GM06990 (cell line): Measurements from ENCODE around the gene RTN4RL2.

Experiments
- DNase-seq: peaks from one replicate; pipeline ENCODE4 v3.0.0-alpha.2; 2011; ENCODE audit not compliant: insufficient read length; ENCODE audit errors: extremely low read depth
- H3K27me3 ChIP-seq: replicated peaks from 2 replicates; pipeline ENCODE4 v1.6.0; 2011; ENCODE audit warnings: low read length; ENCODE audit not compliant: control insufficient read depth, insufficient read depth
- H3K36me3 ChIP-seq: 2 replicates; pipeline ENCODE4 v1.5.1; 2011; ENCODE audit warnings: low read length; ENCODE audit not compliant: control insufficient read depth, insufficient read depth
- H3K4me3 ChIP-seq: replicated peaks from 2 replicates; pipeline ENCODE4 v1.5.1; 2011; ENCODE audit warnings: low read depth, mild to moderate bottlenecking, control low read depth, low read length
- TF ChIP-seq, protein P1 (sequence below): IDR thresholded peaks from 2 replicates; pipeline ENCODE4 v1.5.1; 2011; ENCODE audit warnings: low read length, control low read depth, mild to moderate bottlenecking, inconsistent platforms; ENCODE audit not compliant: insufficient read depth, poor library complexity, severe bottlenecking

RTN4RL2 gene

DNA sequence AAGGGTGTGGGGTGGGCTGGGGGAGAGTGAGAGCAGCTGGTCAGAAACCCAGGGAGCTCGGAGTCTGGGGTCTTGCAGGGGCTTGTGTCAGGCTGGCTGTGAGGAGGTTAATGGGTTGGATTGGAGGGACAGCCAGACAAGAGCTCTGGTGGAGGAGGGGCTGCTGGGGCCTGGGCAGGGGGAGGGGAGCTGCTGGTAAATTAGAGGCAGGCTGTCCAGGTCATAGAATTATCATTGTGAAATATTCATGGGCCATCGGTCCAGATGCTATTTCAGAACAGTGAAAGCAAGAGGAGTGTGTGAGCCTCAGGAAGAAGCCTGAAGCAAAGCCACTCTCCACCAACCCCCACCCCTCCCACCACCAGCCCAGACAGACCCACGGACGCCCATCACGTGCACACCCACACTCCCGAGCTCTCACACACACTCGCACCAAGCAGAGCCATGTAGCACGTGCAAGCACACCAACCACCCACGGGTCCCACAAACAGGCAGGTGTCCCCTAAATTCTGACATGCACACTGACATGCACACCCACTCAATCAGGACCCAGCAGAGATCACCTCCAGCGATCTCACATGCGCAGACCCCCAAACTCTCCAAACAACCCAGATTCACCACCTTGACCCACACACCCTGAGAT, 18.8 kb downstream of the RTN4RL2 start:
- no peak for DNase-seq
- TF ChIP-seq, protein P1, sequence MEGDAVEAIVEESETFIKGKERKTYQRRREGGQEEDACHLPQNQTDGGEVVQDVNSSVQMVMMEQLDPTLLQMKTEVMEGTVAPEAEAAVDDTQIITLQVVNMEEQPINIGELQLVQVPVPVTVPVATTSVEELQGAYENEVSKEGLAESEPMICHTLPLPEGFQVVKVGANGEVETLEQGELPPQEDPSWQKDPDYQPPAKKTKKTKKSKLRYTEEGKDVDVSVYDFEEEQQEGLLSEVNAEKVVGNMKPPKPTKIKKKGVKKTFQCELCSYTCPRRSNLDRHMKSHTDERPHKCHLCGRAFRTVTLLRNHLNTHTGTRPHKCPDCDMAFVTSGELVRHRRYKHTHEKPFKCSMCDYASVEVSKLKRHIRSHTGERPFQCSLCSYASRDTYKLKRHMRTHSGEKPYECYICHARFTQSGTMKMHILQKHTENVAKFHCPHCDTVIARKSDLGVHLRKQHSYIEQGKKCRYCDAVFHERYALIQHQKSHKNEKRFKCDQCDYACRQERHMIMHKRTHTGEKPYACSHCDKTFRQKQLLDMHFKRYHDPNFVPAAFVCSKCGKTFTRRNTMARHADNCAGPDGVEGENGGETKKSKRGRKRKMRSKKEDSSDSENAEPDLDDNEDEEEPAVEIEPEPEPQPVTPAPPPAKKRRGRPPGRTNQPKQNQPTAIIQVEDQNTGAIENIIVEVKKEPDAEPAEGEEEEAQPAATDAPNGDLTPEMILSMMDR = no peak
- Histone ChIP-seq H3K36me3 (no peaks in the 10 kb centered on the region), H3K4me3 (no peak overlapping the region), H3K27me3 (no peaks in the 10 kb centered on the region)

DNA sequence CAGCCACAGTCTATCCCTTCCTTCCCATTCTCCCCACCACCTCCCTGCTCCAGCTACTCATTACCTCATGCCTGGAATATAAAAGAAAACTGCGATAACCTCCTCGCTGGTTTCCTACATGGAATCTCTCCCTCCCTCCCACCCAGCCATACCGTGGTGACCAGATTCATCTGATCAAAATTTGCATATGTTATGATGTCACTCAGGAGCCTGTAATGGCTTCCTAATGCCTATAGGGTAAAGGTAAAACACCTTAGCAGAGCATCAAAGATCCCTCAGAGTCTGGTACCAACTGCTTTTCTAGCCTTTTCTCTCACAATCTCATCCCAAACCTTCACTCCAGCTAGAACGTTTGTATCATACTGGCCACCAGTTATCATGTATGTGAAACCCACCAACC, 19.6 kb downstream of the RTN4RL2 start:
- H3K36me3 ChIP-seq = no peaks in the 10 kb centered on the region
- DNase-seq = no peak
- H3K27me3 ChIP-seq = no peaks in the 10 kb centered on the region
- no peak overlapping the region for H3K4me3 ChIP-seq
- TF ChIP-seq, protein P1 = no peak

DNA sequence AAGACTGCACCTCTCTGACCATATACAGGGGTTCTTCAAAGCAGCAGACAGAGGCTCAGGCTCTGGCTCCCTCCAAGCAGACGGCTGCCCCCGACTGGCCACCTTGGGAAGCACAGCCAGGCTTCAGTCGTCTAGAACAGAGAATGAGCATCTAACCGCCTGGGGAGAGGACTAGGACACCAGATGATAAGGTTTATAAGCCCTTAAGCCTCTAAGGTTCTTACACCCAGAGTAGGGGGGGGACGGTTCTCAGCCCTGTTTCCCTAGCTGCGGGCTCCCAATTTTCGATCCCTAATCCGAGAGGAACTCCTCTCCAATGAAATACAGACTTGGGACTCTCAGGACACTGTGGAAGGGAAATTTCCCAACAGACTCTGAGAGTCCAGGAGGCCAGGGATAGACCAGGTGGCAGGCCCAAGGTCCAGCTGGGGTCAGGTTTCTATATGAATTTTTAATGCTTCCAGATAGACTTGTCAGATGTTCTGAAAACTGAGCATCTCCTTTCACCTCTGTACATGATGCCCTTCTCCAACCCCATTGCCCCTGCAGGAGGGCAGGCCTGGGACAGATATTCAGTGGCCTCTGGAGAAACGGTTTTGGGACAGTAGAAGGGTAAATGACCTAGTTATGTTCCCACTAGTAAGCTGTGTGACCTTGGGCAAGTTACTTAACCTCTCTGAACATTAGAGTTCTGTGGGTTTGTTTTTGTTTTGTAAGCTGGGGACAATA, 20.2 kb downstream of the RTN4RL2 start:
- no peaks in the 10 kb centered on the region for H3K27me3 ChIP-seq
- H3K4me3 ChIP-seq = no peak overlapping the region
- TF ChIP-seq, protein P1 = peak; percentile 83
- no peak for DNase-seq
- H3K36me3 ChIP-seq = no peaks in the 10 kb centered on the region

DNA sequence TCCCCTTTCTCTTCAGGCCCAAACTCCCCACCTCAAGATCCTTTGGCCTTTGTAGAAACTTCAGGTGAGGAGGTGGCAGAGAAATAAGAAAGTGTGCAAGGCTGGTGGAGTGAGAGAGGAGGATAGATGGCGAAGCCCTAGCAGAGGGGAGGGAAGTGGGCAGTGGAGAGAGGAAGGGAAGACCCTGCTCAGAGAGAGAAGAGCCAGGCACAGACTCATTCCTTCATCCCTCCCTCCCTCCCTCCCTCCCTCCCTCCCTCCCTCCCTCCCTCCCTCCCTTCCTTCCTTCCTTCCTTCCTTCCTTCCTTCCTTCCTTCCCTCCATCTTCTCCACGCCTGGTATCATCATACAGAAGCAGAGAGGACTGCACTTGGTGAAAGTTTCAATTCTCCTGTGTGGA, 21.0 kb downstream of the RTN4RL2 start:
- DNase-seq = no peak
- H3K27me3 ChIP-seq = no peaks in the 10 kb centered on the region
- H3K4me3 ChIP-seq = no peak overlapping the region
- no peaks in the 10 kb centered on the region; the same call in 1 of the 2 replicates for H3K36me3 ChIP-seq
- TF ChIP-seq, protein P1 = no peak

DNA sequence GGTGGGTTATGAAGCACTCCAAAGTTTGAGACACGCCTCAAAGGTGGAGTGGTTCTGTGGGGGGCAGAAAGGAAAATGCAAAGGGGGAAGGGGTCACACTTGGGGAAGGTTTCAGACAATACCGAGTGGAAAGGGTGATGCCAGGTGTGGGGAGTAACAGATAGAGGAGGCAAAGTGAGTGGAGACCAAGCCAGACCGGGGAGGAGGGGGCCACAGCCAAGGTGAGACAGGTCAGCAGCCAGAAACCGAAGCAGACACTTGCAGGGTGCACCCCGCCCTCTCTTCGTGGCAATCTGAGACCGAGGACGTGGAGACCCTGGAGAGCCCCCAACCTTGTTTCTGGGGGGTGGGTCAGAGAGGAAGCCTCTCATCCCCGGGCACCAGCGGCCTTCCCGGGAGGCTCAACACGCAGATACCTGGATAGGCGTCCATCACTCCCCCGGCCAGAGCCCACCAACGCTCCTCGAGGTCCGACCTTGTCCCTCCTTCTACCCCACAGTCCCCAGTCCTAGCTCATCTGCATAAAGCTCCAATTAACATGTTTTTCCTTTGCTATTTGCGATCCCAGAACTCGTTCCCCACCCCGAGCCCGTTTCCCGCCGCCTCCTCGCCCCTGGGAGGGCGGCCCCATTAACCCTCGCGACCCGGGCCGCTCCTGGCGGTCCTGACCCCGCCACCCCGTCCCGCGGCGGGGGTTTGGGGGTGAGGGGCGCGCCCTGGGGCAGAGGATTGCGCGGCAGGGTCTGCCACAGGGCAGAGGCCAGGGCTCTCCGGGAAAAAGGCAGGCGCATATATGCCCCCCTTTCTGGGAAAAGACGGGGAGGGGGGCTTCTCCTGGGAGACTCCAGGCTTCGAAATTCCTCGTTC, 21.8 kb downstream of the RTN4RL2 start:
- DNase-seq = no peak
- TF ChIP-seq, protein P1 = no peak
- H3K36me3 ChIP-seq = no peaks in the 10 kb centered on the region; the same call in 1 of the 2 replicates
- no peaks in the 10 kb centered on the region for H3K27me3 ChIP-seq
- H3K4me3 ChIP-seq = no peak overlapping the region
